Right lobe of liver (tissue), 6 donors: ENCODE data around the gene ILK. TPM values are rescaled to one million over a fixed set of nuclear protein-coding genes. Genes with fewer than 3 reads are reported as not detected.

ENCODE experiments used
- ATAC-seq, 4 donors: fragments of 200-7000 bp; cut with Tn5 transposase; one replicate each; pipeline ENCODE4 v1.9.1; 2020; ENCODE audit warnings: mild to moderate bottlenecking in 4 of 4, moderate library complexity in 4 of 4
- DNase-seq, 3 donors: peaks; one replicate each; pipeline ENCODE4 v3.0.0-alpha.2; 2020
- H3K27ac ChIP-seq, 3 donors: fragments of 200-600 bp; one replicate each; pipeline ENCODE4 v1.8.0; 2022
- H3K27me3 ChIP-seq, 2 donors: fragments of 200-600 bp; one replicate each; pipeline ENCODE4 v1.8.0; 2022
- H3K36me3 ChIP-seq, 4 donors: fragments of 200-600 bp; sonication (generic) in 1 of 4; one replicate each; pipeline versions ENCODE4 v1.5.1 to v1.8.0; 2017 to 2022; ENCODE audit warnings: control low read depth in 1 of 4
- H3K4me1 ChIP-seq, 4 donors: fragments of 200-600 bp; sonication (generic) in 1 of 4; one replicate each; pipeline versions ENCODE4 v1.5.1 to v1.8.0; 2017 to 2022; ENCODE audit warnings: control low read depth in 1 of 4
- H3K4me3 ChIP-seq, 3 donors: fragments of 200-600 bp; one replicate each; pipeline ENCODE4 v1.8.0; 2022
- H3K9me3 ChIP-seq, 4 donors: fragments of 200-600 bp; sonication (generic) in 1 of 4; one replicate each; pipeline versions ENCODE4 v1.5.1 to v1.8.0; 2017 to 2022; ENCODE audit warnings: control low read depth in 1 of 4
- CTCF ChIP-seq, 4 donors: fragments of 200-600 bp in 3 of 4; fragments of 450-650 bp in 1 of 4; IDR thresholded peaks; one replicate each; pipeline versions ENCODE4 v1.5.1 to v1.8.0; 2016 to 2022; ENCODE audit warnings: antibody characterized with exemption in 4 of 4, mild to moderate bottlenecking in 2 of 4
- POLR2A ChIP-seq: fragments of 450-650 bp; IDR thresholded peaks from one replicate; pipeline ENCODE4 v1.6.1; 2017; ENCODE audit warnings: antibody characterized with exemption, mild to moderate bottlenecking
- WGBS: methylation state at CpG from one replicate; pipeline ENCODE4 v1.1.6; 2018; ENCODE audit warnings: low coverage, low lambda C conversion rate; ENCODE audit not compliant: insufficient coverage; ENCODE audit errors: missing lambda C conversion rate; 5-methylcytosine and 5-hydroxymethylcytosine counted together
- intact Hi-C, 2 donors: fragments of 100-400 bp; cut with DNase I; formaldehyde crosslinking; loops; one replicate each; pipeline versions ENCODE4 v1.11.2 to v1.14.1; 2022
- total RNA-seq, 6 experiments: library from RNA; depleted of rRNA in 2 of 6; stranded (reverse); fragments of >200 nt in 2 of 6; fragmentation: NEBNext Ultra II Directional in 3 of 6; extraction: Animal tissue kit (Norgen Biotek cat#: 25700) in 3 of 6; gene quantifications; one replicate each; pipeline versions ENCODE4 v1.1.0 to v1.2.4, GENCODE V29; 2016 to 2023
- donor health status: DM: no; HTN: yes; CAD: no.
- donor health status: DM: no; HTN: no; CAD: no.
- donor health status: DM: no; HTN: no; CAD: no.
- donor health status: DM: no; HTN: yes; CAD: no.
- donor health status: DM: no; HTN: yes; CAD: no.

ILK gene
- total RNA-seq, 6 experiments from 2014 or later: 33.4 to 79.9 (median 55.0) TPM

- Histone ChIP-seq H3K36me3 (no peaks in the 10 kb centered on the region), H3K9me3 (no peaks in the 10 kb centered on the region), H3K27ac (no peak overlapping the region), H3K27me3 (no peaks in the 10 kb centered on the region), H3K4me3 (no peak overlapping the region), H3K4me1 (no peaks in the 10 kb centered on the region)
- intact Hi-C loops: no loop called here
- no peak for ATAC-seq
- 80% methylated on average over 13 of the region's 31 CpGs for WGBS
- no peak for DNase-seq
- TF ChIP-seq CTCF (IDR thresholded peaks at IDR 0.05): no peak
- no peak for TF ChIP-seq POLR2A
Observed at GRCh38 chr11:6623391-6624363, 20.1 kb downstream of the ILK start.

- ATAC-seq: no peak
- DNase-seq: no peak
- intact Hi-C loops: no loop called here
- Histone ChIP-seq H3K4me1 (no peaks in the 10 kb centered on the region), H3K27me3 (no peaks in the 10 kb centered on the region), H3K27ac (no peak overlapping the region), H3K4me3 (no peak overlapping the region), H3K9me3 (no peaks in the 10 kb centered on the region), H3K36me3 (no peaks in the 10 kb centered on the region)
- no peak for TF ChIP-seq POLR2A
- no peak for TF ChIP-seq CTCF (IDR thresholded peaks at IDR 0.05)
- WGBS: 85% methylated on average over 4 of the region's 12 CpGs
Observed at GRCh38 chr11:6625156-6625831, 21.7 kb downstream of the ILK start.

- no peak overlapping the region for H3K27ac ChIP-seq
- DNase-seq: no peak
- H3K27me3 ChIP-seq: no peaks in the 10 kb centered on the region
- no peak for TF ChIP-seq CTCF (IDR thresholded peaks at IDR 0.05)
- TF ChIP-seq POLR2A: no peak
- no peaks in the 10 kb centered on the region for H3K9me3 ChIP-seq
- no peaks in the 10 kb centered on the region for H3K36me3 ChIP-seq
- no peak overlapping the region for H3K4me3 ChIP-seq
- WGBS: 80% methylated on average over 2 of the region's 17 CpGs
- intact Hi-C loops: no loop called here
- H3K4me1 ChIP-seq: no peaks in the 10 kb centered on the region
- no peak for ATAC-seq
Observed at GRCh38 chr11:6625832-6626420, 22.4 kb downstream of the ILK start.

- H3K4me3 ChIP-seq: no peak overlapping the region
- H3K36me3 ChIP-seq: no peaks in the 10 kb centered on the region
- no peaks in the 10 kb centered on the region for H3K27me3 ChIP-seq
- ATAC-seq (no peak), DNase-seq (no peak)
- H3K9me3 ChIP-seq: no peaks in the 10 kb centered on the region
- TF ChIP-seq CTCF (IDR thresholded peaks at IDR 0.05): no peak
- TF ChIP-seq POLR2A: no peak
- 75% methylated on average over 8 of the region's 19 CpGs for WGBS
- intact Hi-C loops: no loop called here
- no peaks in the 10 kb centered on the region for H3K4me1 ChIP-seq
- H3K27ac ChIP-seq: no peak overlapping the region
Observed at GRCh38 chr11:6626971-6627761, 23.6 kb downstream of the ILK start.
